Heart left ventricle (tissue), 13 donors: ENCODE data around the gene SPECC1.
"Not testable (repeated sequence)": the region's sequence is repeated elsewhere in the genome, so short reads cannot be mapped to it uniquely, and the experiment has no call there.

Experiments used
- POLR2A ChIP-seq, 2 donors: fragments of 450-650 bp; IDR thresholded peaks; one replicate each; pipeline ENCODE4 v1.6.1; 2017; ENCODE audit warnings: antibody characterized with exemption in 2 of 2, mild to moderate bottlenecking in 2 of 2, moderate library complexity in 2 of 2
- TF ChIP-seq, protein P1 (sequence below), 12 donors: fragments of 200-600 bp; sonication (generic) in 4 of 12; IDR thresholded peaks; one replicate each; pipeline versions ENCODE4 v1.5.0 to v1.8.0; 2018 to 2022; ENCODE audit warnings: antibody characterized with exemption in 12 of 12, mild to moderate bottlenecking in 5 of 12
- donor health status: ischemic (EF 13 %, LVEDD 7.1; RV severe dilation, severe dysfunction).
- donor health status: DM: no; HTN: yes; CAD: no.
- donor health status: DM: no; HTN: no; CAD: no.
- donor health status: ischemic (EF 25% LVEDD 6.9; RV normal size, moderate dysfunction).
- donor health status: ischemic (EF 25% LVEDD 5.7; RV mildly dilated, moderate dysfunction).
- donor health status: ischemic (EF 35%, LVEDD 5.7; RV mildly dilated, moderate dysfunction).
- donor health status: nonischemic (EF 11% LVEDD 7.7; RV severe dilation, severe dysfunction).
- donor health status: DM: yes; HTN: yes; CAD: no.
- donor health status: PGD.
- donor health status: ischemic (EF 29% LVEDD 5.4; RV normal size, mild dysfunction).
- donor health status: nonischemic (EF 23%, LVEDD 6.1; RV moderate dilation, normal function).

DNA sequence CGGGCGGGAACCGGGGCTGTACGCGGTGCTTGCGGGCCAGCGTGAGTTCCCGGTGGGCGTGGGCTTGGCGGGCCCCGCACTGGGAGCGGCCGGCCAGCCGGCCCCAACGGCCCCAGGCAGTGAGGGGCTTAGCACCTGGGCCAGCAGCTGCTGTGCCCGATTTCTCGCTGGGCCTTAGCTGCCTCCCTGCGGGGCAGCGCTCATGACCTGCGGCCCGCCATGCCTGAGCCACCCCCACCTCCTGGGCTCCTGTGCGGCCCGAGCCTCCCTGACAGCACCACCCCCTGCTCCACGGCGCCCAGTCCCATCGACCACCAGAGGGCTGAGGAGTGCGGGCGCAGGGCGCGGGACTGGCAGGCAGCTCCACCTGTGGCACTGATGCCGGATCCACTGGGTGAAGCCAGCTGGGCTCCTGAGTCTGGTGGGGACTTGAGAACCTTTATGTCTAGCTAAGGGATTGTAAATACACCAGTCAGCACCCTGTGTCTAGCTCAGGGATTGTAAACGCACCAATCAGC is 7.4 kb downstream of the SPECC1 start:
- TF ChIP-seq, protein P1, sequence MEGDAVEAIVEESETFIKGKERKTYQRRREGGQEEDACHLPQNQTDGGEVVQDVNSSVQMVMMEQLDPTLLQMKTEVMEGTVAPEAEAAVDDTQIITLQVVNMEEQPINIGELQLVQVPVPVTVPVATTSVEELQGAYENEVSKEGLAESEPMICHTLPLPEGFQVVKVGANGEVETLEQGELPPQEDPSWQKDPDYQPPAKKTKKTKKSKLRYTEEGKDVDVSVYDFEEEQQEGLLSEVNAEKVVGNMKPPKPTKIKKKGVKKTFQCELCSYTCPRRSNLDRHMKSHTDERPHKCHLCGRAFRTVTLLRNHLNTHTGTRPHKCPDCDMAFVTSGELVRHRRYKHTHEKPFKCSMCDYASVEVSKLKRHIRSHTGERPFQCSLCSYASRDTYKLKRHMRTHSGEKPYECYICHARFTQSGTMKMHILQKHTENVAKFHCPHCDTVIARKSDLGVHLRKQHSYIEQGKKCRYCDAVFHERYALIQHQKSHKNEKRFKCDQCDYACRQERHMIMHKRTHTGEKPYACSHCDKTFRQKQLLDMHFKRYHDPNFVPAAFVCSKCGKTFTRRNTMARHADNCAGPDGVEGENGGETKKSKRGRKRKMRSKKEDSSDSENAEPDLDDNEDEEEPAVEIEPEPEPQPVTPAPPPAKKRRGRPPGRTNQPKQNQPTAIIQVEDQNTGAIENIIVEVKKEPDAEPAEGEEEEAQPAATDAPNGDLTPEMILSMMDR (IDR thresholded peaks at IDR 0.05), result not testable (repeated sequence)
- TF ChIP-seq POLR2A (IDR thresholded peaks at IDR 0.05), result not testable (repeated sequence)
